ENCODE measurements around the gene SMARCA2.

Gene SMARCA2

GRCh38 chr9:2016408-2017330 lies 1.5 kb downstream of the SMARCA2 start:
- DNase-seq: peak; percentile 85

- DNase-seq: peak; percentile 86
Measured at GRCh38 chr9:2017331-2018161, 2.4 kb downstream of the SMARCA2 start.

- no peak for DNase-seq
Measured at GRCh38 chr9:2018162-2018643, 3.1 kb downstream of the SMARCA2 start.

GRCh38 chr9:2018764-2019558 lies 3.8 kb downstream of the SMARCA2 start:
- peak; percentile 14 for DNase-seq

GRCh38 chr9:2019723-2020122 lies 4.6 kb downstream of the SMARCA2 start:
- DNase-seq: no peak

GRCh38 chr9:2021731-2022130 lies 6.6 kb downstream of the SMARCA2 start:
- no peak for DNase-seq

- DNase-seq: no peak
Measured at GRCh38 chr9:2022560-2022959, 7.4 kb downstream of the SMARCA2 start.

GRCh38 chr9:2023042-2023441 lies 7.9 kb downstream of the SMARCA2 start:
- DNase-seq: no peak

- DNase-seq: no peak
Measured at GRCh38 chr9:2023532-2023931, 8.4 kb downstream of the SMARCA2 start.

- DNase-seq: no peak
Measured at GRCh38 chr9:2024888-2025782, 10.0 kb downstream of the SMARCA2 start.

- no peak for DNase-seq
Measured at GRCh38 chr9:2026220-2026997, 11.3 kb downstream of the SMARCA2 start.

- no peak for DNase-seq
Measured at GRCh38 chr9:2027543-2028160, 12.5 kb downstream of the SMARCA2 start.

GRCh38 chr9:2028888-2029287 lies 13.7 kb downstream of the SMARCA2 start:
- no peak for DNase-seq

GRCh38 chr9:2029666-2030170 lies 14.6 kb downstream of the SMARCA2 start:
- DNase-seq: no peak

GRCh38 chr9:2032234-2032633 lies 17.1 kb downstream of the SMARCA2 start:
- no peak for DNase-seq

GRCh38 chr9:2036844-2037243 lies 21.7 kb downstream of the SMARCA2 start:
- no peak for DNase-seq

- DNase-seq: no peak
Measured at GRCh38 chr9:2039294-2040180, 24.4 kb downstream of the SMARCA2 start.

- DNase-seq: no peak
Measured at GRCh38 chr9:2040828-2041227, 25.7 kb downstream of the SMARCA2 start.

GRCh38 chr9:2041736-2042135 lies 26.6 kb downstream of the SMARCA2 start:
- DNase-seq: no peak
